HG03439 (cell line): ENCODE results near the gene WDR37.
"Not testable (repeated sequence)": the region's sequence is repeated elsewhere in the genome, so short reads cannot be mapped to it uniquely, and the experiment has no call there.

ENCODE experiments used
- ATAC-seq: cut with Tn5 transposase; IDR thresholded peaks from one replicate; pipeline ENCODE4 v1.9.1; 2021; ENCODE audit warnings: mild to moderate bottlenecking, moderate library complexity; ENCODE audit not compliant: unreplicated experiment

The WDR37 gene, protein sequence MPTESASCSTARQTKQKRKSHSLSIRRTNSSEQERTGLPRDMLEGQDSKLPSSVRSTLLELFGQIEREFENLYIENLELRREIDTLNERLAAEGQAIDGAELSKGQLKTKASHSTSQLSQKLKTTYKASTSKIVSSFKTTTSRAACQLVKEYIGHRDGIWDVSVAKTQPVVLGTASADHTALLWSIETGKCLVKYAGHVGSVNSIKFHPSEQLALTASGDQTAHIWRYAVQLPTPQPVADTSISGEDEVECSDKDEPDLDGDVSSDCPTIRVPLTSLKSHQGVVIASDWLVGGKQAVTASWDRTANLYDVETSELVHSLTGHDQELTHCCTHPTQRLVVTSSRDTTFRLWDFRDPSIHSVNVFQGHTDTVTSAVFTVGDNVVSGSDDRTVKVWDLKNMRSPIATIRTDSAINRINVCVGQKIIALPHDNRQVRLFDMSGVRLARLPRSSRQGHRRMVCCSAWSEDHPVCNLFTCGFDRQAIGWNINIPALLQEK

DNA sequence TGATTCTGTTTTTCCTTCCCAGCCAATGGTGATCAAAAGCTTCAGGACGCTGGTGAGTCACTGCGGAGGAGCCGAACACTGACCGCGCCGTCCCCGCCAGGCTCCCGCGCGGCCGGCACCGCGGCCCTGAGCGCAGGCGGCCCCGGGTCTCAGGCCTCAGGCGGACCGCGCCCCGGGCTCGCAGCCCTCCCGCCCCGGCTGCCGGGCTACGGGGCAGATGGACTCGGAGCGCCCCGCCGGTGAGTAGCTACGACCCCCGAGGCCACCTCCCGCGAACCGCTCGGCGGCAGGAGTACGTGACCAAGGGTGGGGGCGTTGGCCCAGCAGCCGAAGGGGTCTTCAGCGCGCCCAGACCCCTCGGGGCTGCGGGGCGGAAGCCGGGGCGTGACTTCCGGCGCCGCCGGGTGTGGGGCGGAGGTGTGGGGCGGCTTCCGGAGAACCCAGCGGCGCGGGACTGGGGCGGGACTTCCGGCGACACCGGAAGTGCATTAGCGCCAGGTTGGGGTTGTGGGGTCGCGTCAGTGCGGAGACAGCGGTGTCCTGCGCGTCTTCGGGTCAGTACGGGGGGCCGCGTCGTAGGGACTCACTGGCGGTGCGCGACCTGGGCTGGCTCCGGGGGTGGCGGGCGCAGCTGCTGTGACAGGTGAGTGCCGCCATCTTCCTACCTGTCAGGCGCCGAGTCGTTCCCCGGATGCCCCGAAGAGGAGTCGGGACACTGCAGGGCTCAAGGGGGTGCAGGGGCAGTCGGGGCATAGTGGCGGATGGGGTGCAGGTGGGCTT lies at the start of gene WDR37:
Gene WDR37 (plus strand): TSS at position 60 of the 780 bp plus-strand sequence. CDS start 15,771 bp downstream, outside the sequence.
- ATAC-seq: peak; percentile 85

DNA sequence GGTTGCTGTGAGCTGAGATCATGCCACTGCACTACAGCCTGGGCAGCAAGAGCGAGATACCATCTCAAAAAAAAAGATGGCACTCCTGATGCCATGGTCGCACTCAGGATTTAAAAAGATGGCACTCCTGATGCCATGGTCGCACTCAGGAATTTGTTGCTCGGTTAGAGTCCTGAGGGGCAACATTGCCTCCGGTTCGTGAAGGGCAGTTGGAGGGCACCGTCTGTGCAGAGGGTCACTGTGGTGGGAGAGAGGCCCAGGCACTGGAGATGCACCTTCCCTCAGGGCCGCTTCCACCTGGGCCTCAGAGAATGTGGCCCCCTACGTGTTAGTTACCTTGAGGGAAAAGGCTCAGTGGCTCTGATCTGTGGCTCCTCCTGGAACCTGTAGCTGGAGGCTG lies 49.6 kb upstream of the WDR37 start:
- ATAC-seq: no peak

DNA sequence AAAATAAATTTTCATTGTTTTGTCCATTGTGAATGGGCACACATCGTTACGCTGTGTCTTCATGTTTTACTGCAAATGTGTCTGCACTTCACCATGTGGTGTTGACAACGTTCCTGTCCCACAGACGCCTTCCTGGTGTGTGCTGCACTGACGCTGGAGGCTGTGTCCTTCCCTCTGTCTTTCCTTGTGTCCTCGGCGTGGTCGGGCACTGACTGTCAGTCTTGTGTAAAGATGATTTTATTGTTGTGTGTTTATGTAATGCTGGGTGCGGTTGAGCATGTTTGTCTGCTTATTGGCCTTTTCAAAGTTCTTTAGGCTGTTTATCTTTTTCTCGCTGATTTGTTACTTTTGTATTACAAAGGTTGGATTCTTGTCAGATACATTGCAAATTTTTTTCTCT lies 48.6 kb upstream of the WDR37 start:
- no peak for ATAC-seq

DNA sequence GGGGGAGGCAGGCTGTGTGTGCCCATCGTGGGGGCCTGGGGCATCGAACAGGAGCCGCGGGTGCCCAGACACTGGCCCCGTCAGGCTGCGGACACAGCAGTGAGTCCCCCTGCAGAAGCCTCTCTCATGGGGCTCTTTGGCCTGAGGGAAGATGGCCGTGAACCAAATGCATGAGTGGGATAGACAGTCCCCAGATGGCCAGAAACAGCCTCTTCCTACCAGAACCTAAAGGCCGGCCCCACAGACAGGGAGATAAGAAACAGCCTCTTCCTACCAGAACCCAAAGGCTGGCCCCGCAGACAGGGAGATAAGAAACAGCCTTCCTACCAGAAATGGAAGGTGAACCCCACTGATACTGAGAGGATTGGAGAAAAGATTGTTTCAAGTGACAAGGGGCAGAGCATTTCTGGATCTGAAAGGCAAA lies 47.1 kb upstream of the WDR37 start:
- no peak for ATAC-seq

DNA sequence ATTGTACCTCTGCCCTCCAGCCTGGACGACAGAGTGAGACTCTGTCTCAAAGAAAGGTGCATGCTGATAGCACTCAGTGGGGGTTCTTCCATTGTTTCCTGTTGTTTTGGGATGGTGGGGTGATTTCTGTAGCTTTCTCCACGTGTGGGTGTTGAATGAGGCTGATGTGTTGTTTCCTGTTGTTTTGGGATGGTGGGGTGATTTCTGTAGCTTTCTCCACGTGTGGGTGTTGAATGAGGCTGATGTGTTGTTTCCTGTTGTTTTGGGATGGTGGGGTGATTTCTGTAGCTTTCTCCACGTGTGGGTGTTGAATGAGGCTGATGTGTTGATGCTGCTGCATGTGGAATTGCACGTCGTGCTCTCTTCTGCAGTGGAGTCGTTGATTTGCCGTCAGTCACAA lies 46.2 kb upstream of the WDR37 start:
- not testable (repeated sequence) for ATAC-seq

DNA sequence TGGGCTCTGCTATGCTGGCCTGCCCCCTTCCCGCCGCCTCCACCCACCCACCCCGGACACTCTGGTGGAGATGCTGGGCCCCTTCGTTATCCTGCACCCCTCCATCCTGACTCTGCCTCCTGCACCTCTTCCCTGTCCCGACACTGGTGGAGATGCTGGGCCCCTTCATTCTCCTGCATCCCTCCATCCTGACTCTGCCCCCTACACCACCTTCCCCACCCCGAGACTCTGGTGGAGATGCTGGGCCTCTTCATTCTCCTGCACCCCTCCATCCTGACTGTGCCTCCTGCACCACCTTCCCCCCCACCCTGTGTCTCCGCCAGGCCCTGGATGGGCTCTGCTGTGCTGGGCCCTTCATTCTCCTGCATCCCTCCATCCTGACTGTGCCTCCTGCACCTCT lies 45.5 kb upstream of the WDR37 start:
- ATAC-seq: no peak

DNA sequence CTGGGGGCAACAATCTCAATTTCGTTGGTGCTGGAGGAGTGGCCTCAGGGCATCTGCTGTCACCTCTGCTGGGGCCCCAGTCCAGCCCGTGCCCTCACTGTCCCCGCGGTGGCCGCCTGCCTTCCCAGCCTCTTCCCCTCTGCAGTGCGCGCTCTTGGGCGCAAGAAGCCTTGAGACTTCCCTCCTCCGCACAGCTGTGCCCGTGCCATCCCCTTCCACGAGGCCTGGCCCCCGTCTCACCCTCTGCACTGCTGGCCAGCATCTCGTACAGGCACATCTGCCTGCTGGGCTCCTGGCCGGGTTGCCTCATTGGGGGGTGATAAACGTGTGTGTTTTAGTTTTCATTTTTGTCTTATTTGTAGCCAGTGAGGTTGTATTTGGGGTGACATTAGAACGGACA lies 44.5 kb upstream of the WDR37 start:
- ATAC-seq: no peak

DNA sequence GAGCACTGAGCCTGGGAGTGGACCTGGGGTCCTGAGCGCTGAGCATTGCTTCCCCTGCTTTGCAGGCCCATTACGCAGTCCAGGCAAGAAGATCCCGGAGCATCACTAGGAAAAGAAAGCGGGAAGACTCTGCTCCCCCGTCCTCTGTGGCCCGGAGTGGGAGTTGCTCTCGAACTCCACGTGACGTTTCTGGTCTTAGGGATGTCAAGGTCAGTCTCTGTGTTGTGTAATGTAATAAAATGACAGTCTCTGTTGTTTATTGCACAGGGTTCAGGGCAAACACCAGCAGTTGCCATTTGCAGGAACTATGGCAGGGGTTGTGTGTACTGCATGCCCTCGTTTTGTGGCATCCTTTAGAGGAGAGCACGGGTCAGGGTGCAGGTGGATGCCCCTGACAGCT lies 40.5 kb upstream of the WDR37 start:
- no peak for ATAC-seq

DNA sequence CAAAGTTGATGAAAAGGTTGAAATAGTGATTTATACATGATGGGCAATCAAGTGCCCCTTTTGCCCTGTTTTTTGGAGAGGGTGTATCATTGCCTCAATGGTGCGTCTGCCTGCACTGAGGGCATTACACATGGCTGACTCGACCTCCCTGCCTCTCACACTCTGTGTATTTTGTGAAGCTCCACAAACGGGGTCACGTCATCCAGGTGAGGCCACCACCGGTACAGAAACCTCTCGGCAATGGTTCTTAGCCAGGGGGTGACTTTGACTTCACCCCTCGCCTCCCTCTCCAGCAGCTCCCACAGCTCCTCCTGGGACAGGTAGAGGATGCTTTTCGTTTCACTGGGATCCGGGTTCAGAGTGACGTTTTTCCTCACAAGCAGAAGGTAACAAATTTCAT lies 36.8 kb upstream of the WDR37 start:
- ATAC-seq: no peak

DNA sequence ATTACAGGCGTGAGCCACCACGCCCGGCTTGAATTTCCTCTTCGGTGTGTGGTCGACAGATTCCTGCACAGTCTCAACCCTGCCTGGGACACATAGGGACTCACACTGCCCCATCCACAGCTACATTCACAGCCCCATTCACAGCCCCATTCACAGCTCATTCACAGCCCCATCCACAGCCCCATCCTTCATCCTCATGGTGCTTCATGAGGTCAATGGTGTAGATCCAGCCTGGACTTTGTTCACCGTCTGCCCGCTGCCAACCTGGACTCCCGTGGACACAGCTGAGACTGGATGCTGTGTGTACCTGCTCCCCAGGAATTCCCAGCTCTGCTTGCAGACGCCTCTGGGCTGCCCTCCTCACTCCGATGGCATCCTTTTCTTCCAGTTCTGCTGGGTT lies 35.7 kb upstream of the WDR37 start:
- ATAC-seq: no peak

DNA sequence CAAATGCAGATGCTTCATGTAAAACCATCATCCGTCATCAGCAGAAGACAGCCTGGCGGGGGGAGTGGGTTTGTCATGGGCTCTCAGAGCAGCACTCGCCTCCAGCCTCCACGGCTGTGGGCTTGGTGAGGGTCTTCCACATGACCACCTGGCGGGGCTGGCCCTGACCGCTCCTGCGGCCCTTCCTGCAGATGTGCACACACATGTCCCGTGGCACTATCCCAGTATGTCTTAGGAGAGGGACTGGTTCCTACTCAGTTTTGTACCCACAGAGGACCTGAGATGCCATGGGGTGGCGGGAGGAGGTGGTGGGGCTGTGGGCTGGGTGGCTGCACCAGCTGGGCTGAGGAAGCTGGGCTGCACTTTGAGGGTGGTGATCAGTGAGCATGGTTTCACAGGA lies 35.2 kb upstream of the WDR37 start:
- no peak for ATAC-seq

DNA sequence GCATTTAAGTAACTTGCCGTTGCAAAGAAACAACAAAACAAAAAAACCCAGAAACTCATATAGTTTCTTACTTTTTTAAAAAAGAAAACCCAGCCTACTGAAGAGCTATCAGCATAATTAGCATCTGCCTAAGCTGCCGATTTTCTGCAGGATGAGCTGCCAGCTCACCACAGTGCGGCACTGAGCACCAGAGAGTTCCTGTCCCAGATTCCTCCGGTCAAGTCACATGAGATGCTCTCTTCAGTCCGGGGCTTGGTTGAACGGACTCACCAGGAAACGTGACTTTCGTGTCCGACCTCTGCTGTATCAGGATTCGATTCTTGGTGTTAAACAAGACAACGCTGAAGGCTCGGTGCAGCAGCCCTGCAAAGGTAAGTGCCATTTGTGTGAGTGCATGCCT lies 33.8 kb upstream of the WDR37 start:
- no peak for ATAC-seq

DNA sequence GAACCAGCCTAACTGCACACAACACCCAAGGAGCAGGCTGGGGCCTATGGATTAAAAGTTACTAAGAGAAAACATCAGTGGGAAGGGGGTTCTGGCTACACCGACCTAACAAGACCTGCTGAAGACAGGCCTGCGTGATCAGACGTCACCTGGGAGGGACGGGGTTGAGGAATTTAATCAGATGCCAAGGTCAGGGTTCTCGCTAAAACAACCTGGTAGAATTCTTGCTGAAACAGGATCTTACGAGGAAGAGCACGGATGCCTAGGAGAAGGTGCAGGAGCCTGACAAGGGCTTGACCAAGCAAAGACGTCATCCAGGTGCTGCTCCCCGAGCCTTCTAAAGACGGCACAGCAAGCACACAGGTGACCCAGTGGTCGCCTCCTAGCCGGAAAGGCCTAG lies 32.1 kb upstream of the WDR37 start:
- no peak for ATAC-seq

DNA sequence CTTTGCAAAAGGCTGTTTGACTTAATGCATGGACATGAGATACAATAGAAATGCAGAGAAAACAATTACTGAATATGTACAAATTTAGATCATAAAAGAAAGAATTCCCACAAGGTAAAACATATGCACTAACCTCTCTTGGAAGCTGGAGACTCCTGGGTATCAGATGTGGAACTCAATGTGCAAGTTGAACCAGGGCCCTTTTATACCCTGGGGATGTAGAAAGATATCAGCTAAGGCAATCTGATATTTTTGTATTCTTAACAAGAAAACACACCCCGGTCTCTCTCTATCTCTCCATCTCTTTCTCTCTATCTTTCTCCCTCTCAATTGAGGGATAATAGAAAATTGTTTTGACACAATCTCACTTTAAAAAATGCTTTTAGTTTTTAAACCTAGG lies 30.5 kb upstream of the WDR37 start, which contains the start of gene IDI2:
Gene IDI2 (minus strand): TSS at position 177 of the 400 bp plus-strand sequence. CDS start 1,136 bp downstream, outside the sequence.
- no peak for ATAC-seq

DNA sequence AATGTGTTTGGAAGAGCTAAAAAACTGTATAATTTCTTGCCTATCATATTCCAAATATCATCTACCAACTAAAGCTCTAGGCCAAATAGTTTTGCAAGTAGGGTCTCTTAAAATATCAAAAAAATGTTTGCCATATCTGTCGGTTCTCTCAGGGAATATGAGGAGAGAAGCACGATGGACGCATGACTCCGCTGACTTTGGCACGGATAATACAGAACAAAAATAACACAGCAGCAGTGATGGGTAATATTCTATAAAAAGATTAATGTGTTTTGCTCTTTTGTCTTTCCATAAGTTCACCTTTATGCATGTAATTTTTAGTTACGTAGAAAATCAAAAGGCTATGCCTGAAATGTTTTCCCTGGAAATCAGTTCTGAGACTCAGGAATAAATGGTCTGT lies 29.6 kb upstream of the WDR37 start:
- no peak for ATAC-seq

DNA sequence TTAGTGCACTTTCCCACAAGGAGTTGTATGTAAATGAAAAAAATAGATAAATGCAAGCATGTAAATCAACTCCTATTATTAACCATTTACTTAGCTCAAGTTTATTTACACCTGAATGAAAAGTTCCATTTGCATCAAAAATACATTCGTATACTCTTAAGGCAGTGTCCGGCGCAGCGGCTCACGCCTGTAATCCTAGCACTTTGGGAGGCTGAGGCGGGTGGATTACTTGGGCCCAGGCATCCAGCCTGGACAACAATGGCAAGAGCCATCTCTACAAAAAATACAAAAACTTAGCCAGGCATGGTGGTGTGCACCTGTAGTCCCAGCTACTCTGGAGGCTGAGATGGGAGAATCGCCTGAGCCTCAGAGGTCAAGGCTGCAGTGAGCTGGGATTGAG lies 26.3 kb upstream of the WDR37 start:
- no peak for ATAC-seq

DNA sequence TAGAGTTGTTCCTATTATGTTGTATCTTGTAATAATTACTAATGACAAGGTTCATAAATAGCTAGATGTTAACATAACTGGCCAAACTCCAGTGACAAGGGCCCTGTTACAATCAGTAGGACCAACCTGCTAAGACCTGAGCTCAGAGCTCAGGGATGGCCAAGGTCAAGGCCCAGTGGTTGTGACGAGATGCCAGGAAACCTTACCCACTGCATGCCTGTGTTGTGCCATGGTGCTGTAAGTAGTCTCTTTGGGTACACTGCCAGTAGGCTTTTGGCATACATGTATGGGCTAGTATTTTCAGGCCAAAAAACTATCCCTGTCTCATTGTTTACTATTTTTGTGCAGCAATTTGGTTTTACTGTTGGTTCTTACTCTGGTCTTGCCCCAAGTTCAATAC lies 22.6 kb upstream of the WDR37 start:
- no peak for ATAC-seq

DNA sequence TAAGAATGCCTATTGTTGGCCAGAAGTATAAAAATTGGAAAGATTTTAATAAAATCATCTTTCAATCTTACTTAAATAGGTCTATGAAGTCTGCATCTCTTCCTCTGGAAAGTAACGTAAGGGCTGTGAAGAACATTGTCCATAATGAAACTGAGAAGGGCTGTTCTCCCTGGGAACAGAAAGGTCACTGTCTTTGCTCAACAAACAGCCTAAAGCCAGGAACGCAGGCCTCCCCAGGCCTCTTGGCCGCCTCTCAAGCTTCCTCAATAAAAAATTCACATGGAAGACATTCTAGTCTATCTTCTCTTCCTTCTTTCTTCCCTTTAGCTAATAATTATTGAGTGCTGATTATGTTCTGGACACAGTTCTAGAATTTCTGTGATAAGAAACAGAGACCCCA lies 21.4 kb upstream of the WDR37 start:
- no peak for ATAC-seq

DNA sequence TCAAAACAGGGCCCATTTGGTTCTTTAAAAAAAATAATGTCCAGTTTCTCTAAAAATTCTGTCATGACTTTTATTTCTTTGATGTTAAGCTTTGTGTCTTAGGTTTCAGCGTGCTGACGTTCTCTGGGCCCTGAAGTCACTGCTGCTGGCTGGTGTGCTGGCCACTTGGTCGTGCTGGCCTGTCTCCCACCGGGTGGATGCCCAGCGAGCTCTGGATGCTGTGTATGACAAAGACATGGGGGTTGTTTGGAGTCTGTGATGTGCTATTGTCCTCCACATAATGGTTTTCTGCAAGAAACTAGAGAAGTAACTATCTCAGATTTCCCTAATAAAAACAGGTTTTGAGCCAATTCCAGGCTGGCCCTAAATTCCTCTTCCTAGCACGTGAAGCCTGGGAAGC lies 21.0 kb upstream of the WDR37 start:
- ATAC-seq: no peak

DNA sequence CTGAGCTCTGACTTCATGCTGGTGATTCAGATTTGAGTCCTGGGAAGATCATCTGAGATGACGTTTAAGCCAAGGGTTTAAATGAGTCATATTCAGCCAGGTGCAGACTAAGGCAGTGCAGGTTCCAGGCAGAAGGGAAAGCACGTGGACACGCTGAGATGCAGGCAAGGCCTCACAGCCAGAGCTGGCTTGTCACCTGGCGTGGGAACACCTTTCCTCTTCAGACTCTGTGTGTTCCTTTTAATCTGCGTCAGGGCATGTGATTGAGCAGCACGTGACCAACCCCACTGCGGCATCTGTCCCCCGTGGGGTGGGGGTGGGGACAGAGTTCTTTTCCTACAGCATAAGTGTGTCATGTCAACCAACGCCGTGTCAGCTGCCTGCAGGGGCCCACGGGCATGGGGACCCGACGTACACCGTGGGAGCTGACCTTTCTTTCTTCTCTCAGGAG lies 19.8 kb upstream of the WDR37 start:
- ATAC-seq: peak; percentile 85

DNA sequence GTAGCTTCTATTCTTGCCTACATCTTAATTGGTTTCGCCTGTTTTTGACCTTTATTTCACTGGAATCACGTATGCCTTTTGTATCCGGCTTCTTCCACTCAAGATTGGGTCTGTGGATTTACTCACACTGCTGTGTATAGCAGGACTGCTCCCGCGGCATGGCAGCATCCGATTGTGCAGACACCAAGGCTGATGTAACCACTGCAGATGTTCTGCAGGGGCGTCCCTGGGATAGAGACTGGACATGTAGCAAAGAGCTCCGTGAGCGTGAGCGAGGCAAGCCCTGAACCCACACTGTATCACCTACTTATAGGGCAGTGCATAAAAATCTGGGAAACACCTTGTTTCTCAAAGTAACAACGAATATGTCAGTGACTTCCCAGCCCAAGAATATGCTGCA lies 19.1 kb upstream of the WDR37 start:
- no peak for ATAC-seq

DNA sequence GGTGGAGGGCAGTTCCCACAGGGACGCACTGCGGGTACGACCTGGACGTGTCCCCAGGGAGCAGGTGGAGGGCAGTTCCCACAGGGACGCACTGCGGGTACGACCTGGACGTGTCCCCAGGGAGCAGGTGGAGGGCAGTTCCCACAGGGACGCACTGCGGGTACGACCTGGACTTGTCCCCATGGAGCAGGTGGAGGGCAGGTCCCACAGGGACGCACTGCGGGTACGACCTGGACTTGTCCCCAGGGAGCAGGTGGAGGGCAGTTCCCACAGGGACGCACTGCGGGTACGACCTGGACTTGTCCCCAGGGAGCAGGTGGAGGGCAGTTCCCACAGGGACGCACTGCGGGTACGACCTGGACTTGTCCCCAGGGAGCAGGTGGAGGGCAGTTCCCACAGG lies 17.4 kb upstream of the WDR37 start:
- ATAC-seq: not testable (repeated sequence)
